Activated naive CD4-positive, alpha-beta T cell treated with anti-CD3 and anti-CD28 coated beads, Interleukin-2, amount 50 U/mL, for 72 hours (primary cell): Measurements from ENCODE around the gene SESTD1. TPM values are rescaled to one million over a fixed set of nuclear protein-coding genes. Genes with fewer than 3 reads are reported as not detected.
"Not testable (repeated sequence)": the region's sequence is repeated elsewhere in the genome, so short reads cannot be mapped to it uniquely, and the experiment has no call there.

Experiments used
- ATAC-seq, 2 donors: fragments of 150-1000 bp; cut with Tn5 transposase; 2 replicates each; pipeline ENCODE4 v1.10.0; 2021; ENCODE audit warnings: mild to moderate bottlenecking in 2 of 2, moderate library complexity in 2 of 2
- DNase-seq, 2 donors: peaks; one replicate each; pipeline ENCODE4 v3.0.0; 2021 to 2022; ENCODE audit warnings: low spot score in 2 of 2
- H3K27ac Mint-ChIP-seq, 2 donors: one replicate each; pipeline ENCODE4 v1.8.0; 2022; ENCODE audit warnings: mild to moderate bottlenecking in 2 of 2, mixed read lengths in 2 of 2
- H3K36me3 Mint-ChIP-seq, 2 donors: one replicate each; pipeline ENCODE4 v1.8.0; 2022; ENCODE audit warnings: mixed read lengths in 2 of 2
- H3K9me3 Mint-ChIP-seq, 2 donors: one replicate each; pipeline ENCODE4 v1.8.0; 2022; ENCODE audit warnings: mixed read lengths in 2 of 2
- total RNA-seq, 2 donors: library from RNA; stranded (reverse); gene quantifications; one replicate each; pipeline ENCODE4 v1.2.3, GENCODE V29; 2022

The SESTD1 gene
- total RNA-seq, 2 donors from 2014 or later, result 15.4 to 16.0 TPM

DNA sequence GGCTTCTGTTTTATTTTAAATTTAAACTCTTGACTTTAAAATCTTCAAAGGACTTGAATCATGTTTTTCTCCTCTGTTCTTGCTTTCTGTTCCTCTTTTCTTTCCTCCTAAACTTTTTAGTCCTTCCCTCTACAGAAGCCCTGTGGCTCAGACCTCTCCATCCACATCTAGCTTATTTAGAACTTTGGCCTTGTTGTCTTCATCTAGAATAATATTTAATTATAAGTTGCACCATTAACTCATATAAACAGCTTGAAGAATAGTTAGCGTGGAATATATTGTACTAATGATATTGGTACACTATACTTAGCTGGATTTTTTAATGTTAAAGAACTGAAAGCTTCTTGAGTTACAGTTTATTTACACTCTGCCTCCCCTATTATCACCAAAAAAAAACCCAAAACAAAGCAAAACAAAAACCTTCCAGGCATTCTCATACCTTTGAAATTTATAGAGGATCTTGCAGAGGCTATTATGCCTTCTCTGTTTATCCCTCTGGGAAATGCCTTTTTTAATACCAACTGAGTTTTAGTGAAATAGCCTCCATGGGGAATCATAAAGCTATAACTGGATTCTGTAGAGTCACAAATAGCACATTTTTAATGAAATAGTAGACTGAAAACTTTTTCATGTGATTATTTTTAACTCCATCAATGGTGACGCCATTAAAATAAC is 205.5 kb downstream of the SESTD1 start:
- ATAC-seq (no peak), DNase-seq (no peak)
- Mint-ChIP-seq H3K27ac (no peak overlapping the region), H3K36me3 (no peaks in the 10 kb centered on the region), H3K9me3 (no peaks in the 10 kb centered on the region)

GRCh38 chr2:179057737-179058136 is 206.9 kb downstream of the SESTD1 start:
- DNase-seq, result no peak
- H3K9me3 Mint-ChIP-seq, result no peaks in the 10 kb centered on the region
- no peak overlapping the region for H3K27ac Mint-ChIP-seq
- no peaks in the 10 kb centered on the region for H3K36me3 Mint-ChIP-seq
- ATAC-seq, result no peak

- not testable (repeated sequence) for H3K27ac Mint-ChIP-seq, ATAC-seq, DNase-seq, H3K36me3 Mint-ChIP-seq, H3K9me3 Mint-ChIP-seq
Observed at GRCh38 chr2:179053568-179053967, 211.1 kb downstream of the SESTD1 start.

Other genes with a start within 250 kb of the SESTD1 start
- 10 to 100 TPM in 1 of 2 donors, 1 to 10 TPM in 1; 6.1 to 10.6 TPM for gene CCDC141, start 214.7 kb downstream of the SESTD1 start, total RNA-seq